ENCODE data around the gene KRTAP10-7. TPM values are rescaled to one million over a fixed set of nuclear protein-coding genes. Genes with fewer than 3 reads are reported as not detected.

The KRTAP10-7 gene
- total RNA-seq, 2 experiments from 2014 or later = not detected

- TF ChIP-seq CTCF (conservative IDR thresholded peaks at IDR 0.05; ENCODE audit: low read length) (no peak), EZH2phosphoT487 (IDR thresholded peaks at IDR 0.05; ENCODE audit: borderline replicate concordance, low read depth, low read length) (no peak)
- Histone ChIP-seq H3K79me2 (ENCODE audit: insufficient read depth, low read depth, low read length) (no peaks in the 10 kb centered on the region), H3K36me3 (ENCODE audit: insufficient read depth, low read length) (no peaks in the 10 kb centered on the region), H3K9me2 (ENCODE audit: insufficient read depth, low read length) (no peaks in the 10 kb centered on the region), H2AFZ (ENCODE audit: low read length) (no peak within 1 kb of the TSS), H4K20me1 (ENCODE audit: insufficient read depth, low read length) (no peaks in the 10 kb centered on the region), H3K9me3 (ENCODE audit: low read length) (no peaks in the 10 kb centered on the region), H3K4me3 (ENCODE audit: low read depth, low read length, poor library complexity, severe bottlenecking) (no peak within 1 kb of the TSS), H3K4me2 (ENCODE audit: low read length) (no peak within 1 kb of the TSS), H3K27ac (ENCODE audit: low read depth, low read length, poor library complexity, severe bottlenecking) (no peak within 1 kb of the TSS), H3K4me1 (ENCODE audit: insufficient read depth, low read length, poor library complexity, severe bottlenecking) (no peaks in the 10 kb centered on the region)
- no peak for DNase-seq (ENCODE audit: low spot score)
- intact Hi-C loops (cut with micrococcal nuclease; ENCODE audit: unreplicated experiment) = no loop called here
- no TSS peak for BruUV-seq (replicated peaks)
- POLR2A ChIA-PET = no interaction called here
- CTCF ChIA-PET (ENCODE audit: unreplicated experiment) = no interaction called here
Observed at GRCh38 chr21:44558695-44559094, 41.7 kb upstream of the KRTAP10-7 start, which contains the start of gene KRTAP10-3. KRTAP10-3 (minus strand) TSS chr21:44558795; CDS start chr21:44558715, 80 bp downstream.

- DNase-seq (ENCODE audit: low spot score) = no peak
- no peaks in the 10 kb centered on the region for H3K9me2 ChIP-seq (ENCODE audit: insufficient read depth, low read length)
- no peaks in the 10 kb centered on the region for H4K20me1 ChIP-seq (ENCODE audit: insufficient read depth, low read length)
- BruUV-seq (replicated peaks) = no TSS peak
- intact Hi-C loops (cut with micrococcal nuclease; ENCODE audit: unreplicated experiment) = no loop called here
- no peak overlapping the region for H3K27ac ChIP-seq (ENCODE audit: low read depth, low read length, poor library complexity, severe bottlenecking)
- no peaks in the 10 kb centered on the region for H3K4me1 ChIP-seq (ENCODE audit: insufficient read depth, low read length, poor library complexity, severe bottlenecking)
- no peak overlapping the region for H3K4me2 ChIP-seq (ENCODE audit: low read length)
- TF ChIP-seq EZH2phosphoT487 (IDR thresholded peaks at IDR 0.05; ENCODE audit: borderline replicate concordance, low read depth, low read length) (no peak), CTCF (conservative IDR thresholded peaks at IDR 0.05; ENCODE audit: low read length) (no peak)
- H3K36me3 ChIP-seq (ENCODE audit: insufficient read depth, low read length) = no peaks in the 10 kb centered on the region
- H3K9me3 ChIP-seq (ENCODE audit: low read length) = no peaks in the 10 kb centered on the region
- H2AFZ ChIP-seq (ENCODE audit: low read length) = no peak overlapping the region
- H3K4me3 ChIP-seq (ENCODE audit: low read depth, low read length, poor library complexity, severe bottlenecking) = no peak overlapping the region
- ChIA-PET POLR2A (no interaction called here), CTCF (ENCODE audit: unreplicated experiment) (no interaction called here)
- H3K79me2 ChIP-seq (ENCODE audit: insufficient read depth, low read depth, low read length) = no peaks in the 10 kb centered on the region
Observed at GRCh38 chr21:44564099-44564498, 36.3 kb upstream of the KRTAP10-7 start.

GRCh38 chr21:44564886-44565598 is 35.4 kb upstream of the KRTAP10-7 start:
- H3K27ac ChIP-seq (ENCODE audit: low read depth, low read length, poor library complexity, severe bottlenecking) = no peak overlapping the region
- no peaks in the 10 kb centered on the region for H4K20me1 ChIP-seq (ENCODE audit: insufficient read depth, low read length)
- intact Hi-C loops (cut with micrococcal nuclease; ENCODE audit: unreplicated experiment) = no loop called here
- ChIA-PET CTCF (ENCODE audit: unreplicated experiment) (no interaction called here), POLR2A (no interaction called here)
- no peaks in the 10 kb centered on the region for H3K9me3 ChIP-seq (ENCODE audit: low read length)
- TF ChIP-seq EZH2phosphoT487 (IDR thresholded peaks at IDR 0.05; ENCODE audit: borderline replicate concordance, low read depth, low read length) = no peak
- no peak for TF ChIP-seq CTCF (conservative IDR thresholded peaks at IDR 0.05; ENCODE audit: low read length)
- H2AFZ ChIP-seq (ENCODE audit: low read length) = no peak overlapping the region
- BruUV-seq (replicated peaks) = no TSS peak
- no peaks in the 10 kb centered on the region for H3K4me1 ChIP-seq (ENCODE audit: insufficient read depth, low read length, poor library complexity, severe bottlenecking)
- no peak overlapping the region for H3K4me3 ChIP-seq (ENCODE audit: low read depth, low read length, poor library complexity, severe bottlenecking)
- no peak overlapping the region for H3K4me2 ChIP-seq (ENCODE audit: low read length)
- H3K9me2 ChIP-seq (ENCODE audit: insufficient read depth, low read length) = no peaks in the 10 kb centered on the region
- DNase-seq (ENCODE audit: low spot score) = no peak
- H3K79me2 ChIP-seq (ENCODE audit: insufficient read depth, low read depth, low read length) = no peaks in the 10 kb centered on the region
- no peaks in the 10 kb centered on the region for H3K36me3 ChIP-seq (ENCODE audit: insufficient read depth, low read length)
